Measurements from ENCODE around the gene ATP13A5. TPM values are rescaled to one million over a fixed set of nuclear protein-coding genes. Genes with fewer than 3 reads are reported as not detected.

ATP13A5 gene
- polyA plus RNA-seq, 4 donors, result 0.11 to 0.38 TPM; not detected in 2

GRCh38 chr3:193348686-193349085, 29.9 kb downstream of the ATP13A5 start:
- no peak for DNase-seq (ENCODE audit: low read depth in 4 of 4, low spot score in 3 of 4)

GRCh38 chr3:193347521-193348501, 30.7 kb downstream of the ATP13A5 start:
- DNase-seq (ENCODE audit: low read depth in 4 of 4, low spot score in 3 of 4), result peak in 1 of 4 donors; percentile 14

GRCh38 chr3:193346259-193346658, 32.3 kb downstream of the ATP13A5 start:
- no peak for DNase-seq (ENCODE audit: low read depth in 4 of 4, low spot score in 3 of 4)

- DNase-seq (ENCODE audit: low read depth in 4 of 4, low spot score in 3 of 4), result no peak
These were observed 33.1 kb downstream of the ATP13A5 start for GRCh38 chr3:193345431-193345830.

- no peak for DNase-seq (ENCODE audit: low read depth in 4 of 4, low spot score in 3 of 4)
These were observed 34.1 kb downstream of the ATP13A5 start for GRCh38 chr3:193344486-193344885.

GRCh38 chr3:193343726-193344222, 34.8 kb downstream of the ATP13A5 start:
- no peak for DNase-seq (ENCODE audit: low read depth in 4 of 4, low spot score in 3 of 4)

- DNase-seq (ENCODE audit: low read depth in 4 of 4, low spot score in 3 of 4), result no peak
These were observed 36.0 kb downstream of the ATP13A5 start for GRCh38 chr3:193342551-193342950.

- DNase-seq (ENCODE audit: low read depth in 4 of 4, low spot score in 3 of 4), result no peak
These were observed 43.5 kb downstream of the ATP13A5 start for GRCh38 chr3:193335031-193335430.

- no peak for DNase-seq (ENCODE audit: low read depth in 4 of 4, low spot score in 3 of 4)
These were observed 45.3 kb downstream of the ATP13A5 start for GRCh38 chr3:193333229-193333628.

- no peak for DNase-seq (ENCODE audit: low read depth in 4 of 4, low spot score in 3 of 4)
These were observed 47.9 kb downstream of the ATP13A5 start for GRCh38 chr3:193330555-193331204.

GRCh38 chr3:193317682-193318300, 60.8 kb downstream of the ATP13A5 start:
- no peak for DNase-seq (ENCODE audit: low read depth in 4 of 4, low spot score in 3 of 4)

GRCh38 chr3:193314161-193314560, 64.4 kb downstream of the ATP13A5 start:
- DNase-seq (ENCODE audit: low read depth in 4 of 4, low spot score in 3 of 4), result no peak

GRCh38 chr3:193313061-193313958, 65.2 kb downstream of the ATP13A5 start:
- DNase-seq (ENCODE audit: low read depth in 4 of 4, low spot score in 3 of 4), result no peak

GRCh38 chr3:193310914-193311723, 67.4 kb downstream of the ATP13A5 start:
- peak in 3 of 4 donors; percentile 12 to 47 (median 29) for DNase-seq (ENCODE audit: low read depth in 4 of 4, low spot score in 3 of 4)

- DNase-seq (ENCODE audit: low read depth in 4 of 4, low spot score in 3 of 4), result no peak
These were observed 73.2 kb downstream of the ATP13A5 start for GRCh38 chr3:193305356-193305755.

- DNase-seq (ENCODE audit: low read depth in 4 of 4, low spot score in 3 of 4), result no peak
These were observed 77.1 kb downstream of the ATP13A5 start for GRCh38 chr3:193301433-193301832.

GRCh38 chr3:193297421-193297820, 81.1 kb downstream of the ATP13A5 start:
- no peak for DNase-seq (ENCODE audit: low read depth in 4 of 4, low spot score in 3 of 4)

GRCh38 chr3:193295985-193296384, 82.6 kb downstream of the ATP13A5 start:
- DNase-seq (ENCODE audit: low read depth in 4 of 4, low spot score in 3 of 4), result no peak

- no peak for DNase-seq (ENCODE audit: low read depth in 4 of 4, low spot score in 3 of 4)
These were observed 86.2 kb downstream of the ATP13A5 start for GRCh38 chr3:193292386-193292785.

Measured in left renal pelvis (tissue), 4 donors.